Measurements from ENCODE around the gene SLC3A2. TPM values are rescaled to one million over a fixed set of nuclear protein-coding genes. Genes with fewer than 3 reads are reported as not detected.
"Not testable (repeated sequence)": the region's sequence is repeated elsewhere in the genome, so short reads cannot be mapped to it uniquely, and the experiment has no call there.

Gene SLC3A2
- total RNA-seq, 2 experiments from 2014 or later: 190 to 202 TPM

DNA sequence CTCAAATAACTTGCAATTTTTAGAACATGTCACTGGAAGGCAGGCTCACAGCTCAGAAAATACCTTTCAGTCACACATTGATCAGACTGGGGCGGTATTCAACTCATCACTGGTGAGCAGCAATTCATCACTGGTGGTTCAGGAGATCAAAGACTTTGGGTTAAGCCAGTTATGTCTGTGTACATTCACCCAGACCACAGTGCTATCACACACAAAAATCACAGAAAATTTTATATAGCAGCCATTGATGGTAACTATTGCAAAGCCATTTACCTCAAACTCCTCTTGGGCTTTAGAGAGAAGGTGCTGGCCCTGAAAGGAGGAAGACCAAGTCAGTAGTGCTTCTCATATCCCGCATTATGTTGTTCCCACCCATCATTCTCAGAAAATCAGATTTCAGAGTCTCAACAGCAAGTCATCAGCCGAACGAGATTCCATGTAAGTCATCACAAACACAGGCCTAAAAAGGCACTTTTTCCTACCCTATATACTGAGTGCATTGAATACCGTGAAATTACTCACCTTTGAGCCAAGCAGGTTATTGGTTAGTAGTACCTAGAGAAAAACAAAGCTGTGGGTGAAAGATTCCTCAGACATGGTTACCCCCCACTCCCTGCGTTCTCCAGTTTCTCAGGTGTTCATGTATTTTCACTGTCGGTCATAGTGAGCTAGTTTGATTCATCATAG, 27.3 kb upstream of the SLC3A2 start:
- POLR2A ChIA-PET: interaction anchor here (0.9 to 10.5 kb wide), 14 partner anchors 10 to 279 kb away, joined by 3 to 507 read pairs (median 24); partner anchors contain the start of genes C11orf98, CSKMT, EEF1G and EML3
- CTCF ChIA-PET: interaction anchor here (0.7 to 5.1 kb wide), 7 partner anchors 10 to 127 kb away, joined by 3 to 58 read pairs (median 4); partner anchors contain the start of genes HNRNPUL2, SLC3A2 and TMEM179B
- DNase-seq: no peak
- Mint-ChIP-seq H3K9me3 (ENCODE audit: insufficient read depth) (no peaks in the 10 kb centered on the region), H3K36me3 (ENCODE audit: low read depth) (peaks cover 52% of the 10 kb centered on the region), H3K4me3 (peak overlapping the region; percentile 99), H3K27me3 (ENCODE audit: low read depth) (no peaks in the 10 kb centered on the region), H3K4me1 (ENCODE audit: low read depth) (peaks cover 55% of the 10 kb centered on the region), H3K27ac (peak overlapping the region; percentile 98)
- ATAC-seq: no peak

DNA sequence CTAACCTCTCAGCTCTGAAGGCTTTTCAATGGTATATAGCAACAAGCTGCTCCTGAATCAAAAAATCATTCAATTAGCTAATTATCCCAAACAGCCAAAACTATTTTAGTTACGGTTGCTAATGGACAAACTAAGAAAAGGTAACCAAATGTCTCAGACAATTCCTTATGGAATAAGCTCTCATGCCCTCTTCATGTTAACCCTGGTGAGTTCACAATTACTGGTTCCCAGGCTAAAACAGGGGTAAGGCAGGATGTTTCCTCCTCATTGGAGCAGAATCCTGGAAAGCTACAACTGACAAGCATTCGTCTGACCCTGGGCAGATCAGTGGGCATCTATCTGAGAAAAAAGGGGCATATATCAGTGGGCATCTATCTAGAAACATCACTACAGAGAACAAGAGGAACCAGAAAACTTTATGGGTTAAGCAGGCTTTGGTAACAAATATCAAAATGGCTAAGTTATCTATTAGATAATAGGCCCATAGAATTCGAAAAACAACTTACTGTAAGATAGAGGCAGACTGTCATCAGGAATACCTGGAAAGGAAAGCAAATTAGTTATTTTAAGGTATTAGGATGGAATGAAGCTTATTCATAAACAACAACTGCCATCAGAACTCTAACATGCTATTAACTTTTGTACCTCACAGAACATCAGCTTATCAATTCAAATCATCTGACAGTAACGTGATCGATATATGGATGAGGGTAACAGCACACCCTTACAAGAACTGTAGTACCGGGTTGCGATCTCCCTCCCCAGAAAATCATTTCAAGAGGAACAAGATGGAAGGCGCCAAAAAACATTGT, 26.5 kb upstream of the SLC3A2 start:
- Mint-ChIP-seq H3K9me3 (ENCODE audit: insufficient read depth) (no peaks in the 10 kb centered on the region), H3K4me3 (peak overlapping the region; percentile 99), H3K4me1 (ENCODE audit: low read depth) (peaks cover 57% of the 10 kb centered on the region), H3K36me3 (ENCODE audit: low read depth) (peaks cover 52% of the 10 kb centered on the region), H3K27me3 (ENCODE audit: low read depth) (no peaks in the 10 kb centered on the region), H3K27ac (peak overlapping the region; percentile 98)
- DNase-seq: peak; percentile 45
- ChIA-PET POLR2A (interaction anchor here (0.9 to 10.5 kb wide), 29 partner anchors 11 to 299 kb away, joined by 3 to 507 read pairs (median 13); partner anchors contain the start of genes B3GAT3, C11orf98, CSKMT and EEF1G), CTCF (interaction anchor here (0.7 to 5.1 kb wide), 10 partner anchors 9 to 213 kb away, joined by 3 to 58 read pairs (median 4); partner anchors contain the start of genes HNRNPUL2, SLC3A2, STX5 and TMEM179B)
- no peak for ATAC-seq

DNA sequence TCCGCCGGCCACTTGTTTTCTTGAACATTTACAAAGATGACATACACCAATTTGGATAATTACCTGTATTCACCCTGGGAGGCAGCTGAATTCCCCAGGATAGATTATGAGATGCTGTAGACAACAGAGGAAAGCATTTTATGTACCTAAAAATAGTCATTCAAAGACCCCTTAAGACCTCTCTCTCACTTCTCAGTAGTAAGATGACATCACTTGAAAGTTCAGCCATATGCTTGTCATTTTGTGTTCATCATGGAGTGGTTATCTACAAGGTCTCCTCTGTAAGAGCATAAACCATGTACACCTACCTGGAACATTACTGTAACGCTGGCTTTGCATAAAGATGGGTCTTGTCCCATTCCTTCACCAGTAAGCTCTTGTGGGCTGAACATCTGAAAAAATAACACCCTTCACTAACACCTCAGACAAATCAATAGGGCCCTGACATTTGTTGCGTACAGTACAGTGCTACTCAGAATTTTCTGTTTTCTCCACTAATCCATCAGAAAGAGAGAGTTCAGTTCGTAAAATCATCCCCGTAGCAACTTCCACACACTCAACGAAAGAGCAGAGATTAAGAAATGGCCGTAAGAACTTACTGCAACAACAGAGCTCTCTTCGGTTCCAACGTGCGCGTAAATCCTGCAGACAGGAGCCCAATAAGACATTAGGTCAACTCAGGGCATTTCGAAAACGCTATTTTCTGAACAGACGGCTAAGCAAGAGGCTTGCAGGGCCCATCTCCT, 25.7 kb upstream of the SLC3A2 start:
- DNase-seq: no peak
- peaks cover 57% of the 10 kb centered on the region for H3K36me3 Mint-ChIP-seq (ENCODE audit: low read depth)

DNA sequence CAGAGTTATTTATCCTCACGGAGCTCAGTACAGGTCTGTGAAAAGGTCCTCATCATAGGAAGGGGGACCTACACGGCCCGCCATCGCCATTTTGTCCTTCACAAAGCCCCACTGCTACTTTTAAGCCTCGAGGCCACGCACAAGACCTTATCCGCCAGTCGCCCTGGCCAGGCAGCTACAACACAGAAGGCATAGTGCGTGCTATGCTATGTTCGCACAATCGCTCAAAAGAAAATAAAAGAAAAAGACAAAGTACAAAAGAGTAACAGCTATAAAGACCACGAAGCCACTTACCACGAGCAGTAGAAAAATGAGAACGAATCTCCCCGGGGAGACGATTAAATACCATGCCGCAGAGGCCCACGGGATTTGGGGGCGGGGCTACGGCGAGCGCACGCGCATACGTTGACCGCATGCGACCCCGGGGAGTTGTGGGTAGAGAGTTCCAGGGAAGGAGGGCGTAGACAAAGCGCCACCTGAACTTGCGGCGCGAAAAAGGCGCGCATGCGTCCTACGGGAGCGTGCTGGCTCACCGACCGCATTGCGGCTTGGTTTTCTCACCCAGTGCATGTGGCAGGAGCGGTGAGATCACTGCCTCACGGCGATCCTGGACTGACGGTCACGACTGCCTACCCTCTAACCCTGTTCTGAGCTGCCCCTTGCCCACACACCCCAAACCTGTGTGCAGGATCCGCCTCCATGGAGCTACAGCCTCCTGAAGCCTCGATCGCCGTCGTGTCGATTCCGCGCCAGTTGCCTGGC, 24.9 kb upstream of the SLC3A2 start:
- Mint-ChIP-seq H3K27ac (peak overlapping the region; percentile 98), H3K27me3 (ENCODE audit: low read depth) (no peaks in the 10 kb centered on the region), H3K4me1 (ENCODE audit: low read depth) (peaks cover 69% of the 10 kb centered on the region), H3K4me3 (peak overlapping the region; percentile 99), H3K36me3 (ENCODE audit: low read depth) (peaks cover 57% of the 10 kb centered on the region), H3K9me3 (ENCODE audit: insufficient read depth) (no peaks in the 10 kb centered on the region)
- ATAC-seq (peak; percentile 85), DNase-seq (peak; percentile 99)
- ChIA-PET POLR2A (interaction anchor here (0.7 to 10.5 kb wide), 51 partner anchors 10 to 927 kb away, joined by 3 to 507 read pairs (median 5); partner anchors contain the start of genes B3GAT3, C11orf98, CSKMT and EEF1G), CTCF (interaction anchor here (0.6 to 5.1 kb wide), 17 partner anchors 13 to 461 kb away, joined by 3 to 58 read pairs (median 4); partner anchors contain the start of genes HNRNPUL2, SLC3A2, TMEM179B and TMEM223)

More for the DNA sequence above, 25.7 kb upstream of the SLC3A2 start:
- ChIA-PET POLR2A (interaction anchor here (0.7 to 10.5 kb wide), 47 partner anchors 11 to 429 kb away, joined by 3 to 507 read pairs (median 6); partner anchors contain the start of genes B3GAT3, C11orf98, CSKMT and EEF1G), CTCF (interaction anchor here (0.6 to 5.1 kb wide), 11 partner anchors 12 to 263 kb away, joined by 3 to 58 read pairs (median 5); partner anchors contain the start of genes SLC3A2, STX5, TMEM179B and TUT1)
- Mint-ChIP-seq H3K4me1 (ENCODE audit: low read depth) (peaks cover 65% of the 10 kb centered on the region), H3K4me3 (peak overlapping the region; percentile 99), H3K27ac (peak overlapping the region; percentile 98), H3K9me3 (ENCODE audit: insufficient read depth) (no peaks in the 10 kb centered on the region), H3K27me3 (ENCODE audit: low read depth) (no peaks in the 10 kb centered on the region)
- no peak for ATAC-seq

DNA sequence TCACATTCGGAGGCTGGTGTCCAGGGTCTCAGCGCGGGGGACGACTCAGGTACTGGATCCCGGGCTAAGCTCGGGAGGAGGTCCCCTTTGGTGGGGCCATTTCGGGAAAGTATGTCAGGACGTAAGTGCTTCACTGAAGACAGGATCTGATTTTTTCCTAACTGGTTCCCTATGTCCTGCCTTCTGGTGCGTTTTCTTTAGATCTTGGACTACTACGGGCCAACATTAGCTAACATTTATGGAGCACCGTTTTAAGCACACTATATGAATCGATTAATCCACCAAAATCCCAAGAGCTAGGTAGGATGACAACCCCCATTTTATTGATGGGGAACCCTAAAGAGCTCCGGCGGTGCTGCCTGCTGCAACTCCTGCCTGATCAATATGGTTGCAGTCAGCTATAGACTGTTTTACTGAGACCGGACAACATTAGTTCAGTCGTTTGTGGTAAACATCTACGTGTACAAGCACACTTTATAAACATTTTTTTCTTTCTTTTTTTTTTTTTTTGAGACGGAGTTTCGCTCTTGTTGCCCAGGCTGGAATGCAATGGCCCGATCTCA, 24.3 kb upstream of the SLC3A2 start:
- DNase-seq (peak; percentile 42), ATAC-seq (no peak)
- CTCF ChIA-PET: interaction anchor here (0.7 to 5.1 kb wide), 14 partner anchors 16 to 462 kb away, joined by 3 to 58 read pairs (median 4); partner anchors contain the start of genes HNRNPUL2, SLC3A2, TMEM179B and TMEM223
- Mint-ChIP-seq H3K4me1 (ENCODE audit: low read depth) (peaks cover 73% of the 10 kb centered on the region), H3K36me3 (ENCODE audit: low read depth) (peaks cover 54% of the 10 kb centered on the region), H3K27ac (peak overlapping the region; percentile 98), H3K9me3 (ENCODE audit: insufficient read depth) (no peaks in the 10 kb centered on the region), H3K27me3 (ENCODE audit: low read depth) (no peaks in the 10 kb centered on the region), H3K4me3 (peak overlapping the region; percentile 99)
- POLR2A ChIA-PET: interaction anchor here (0.8 to 10.5 kb wide), 41 partner anchors 9 to 928 kb away, joined by 3 to 507 read pairs (median 6); partner anchors contain the start of genes B3GAT3, C11orf98, CSKMT and EEF1G

DNA sequence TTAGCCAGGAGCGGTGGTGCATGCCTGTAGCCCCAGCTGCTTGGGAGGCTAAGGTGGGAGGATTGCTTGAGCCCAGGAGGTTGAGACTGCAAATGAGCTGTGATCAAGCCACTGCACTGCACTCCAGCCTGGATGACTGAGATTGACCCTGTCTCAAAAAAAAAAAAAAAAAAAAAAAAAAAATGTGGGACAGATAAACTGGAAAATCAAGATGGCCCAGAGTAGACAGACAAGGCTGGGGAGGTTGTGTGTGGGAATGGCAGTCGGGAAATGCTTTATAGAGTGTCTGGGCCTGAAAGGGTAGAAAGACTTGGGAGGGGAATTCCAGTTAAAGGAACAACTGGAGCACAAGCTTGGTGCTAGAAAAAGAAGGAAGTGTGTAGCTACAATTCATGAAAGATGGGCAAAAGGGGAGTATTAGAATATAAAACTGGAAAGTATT, 23.1 kb upstream of the SLC3A2 start:
- POLR2A ChIA-PET: interaction anchor here (1.2 to 10.5 kb wide), 4 partner anchors 14 to 71 kb away, joined by 4 to 507 read pairs (median 54); partner anchors contain the start of genes SLC3A2, STX5 and WDR74
- Mint-ChIP-seq H3K4me1 (ENCODE audit: low read depth) (peaks cover 71% of the 10 kb centered on the region), H3K27me3 (ENCODE audit: low read depth) (no peaks in the 10 kb centered on the region), H3K4me3 (peak overlapping the region; percentile 99), H3K27ac (peak overlapping the region; percentile 32), H3K36me3 (ENCODE audit: low read depth) (peaks cover 44% of the 10 kb centered on the region), H3K9me3 (ENCODE audit: insufficient read depth) (no peaks in the 10 kb centered on the region)
- CTCF ChIA-PET: interaction anchor here (0.6 to 5.1 kb wide), 5 partner anchors 24 to 433 kb away, joined by 3 to 58 read pairs (median 5); partner anchors contain the start of genes TAF6L and TMEM179B
- no peak for ATAC-seq
- no peak for DNase-seq

DNA sequence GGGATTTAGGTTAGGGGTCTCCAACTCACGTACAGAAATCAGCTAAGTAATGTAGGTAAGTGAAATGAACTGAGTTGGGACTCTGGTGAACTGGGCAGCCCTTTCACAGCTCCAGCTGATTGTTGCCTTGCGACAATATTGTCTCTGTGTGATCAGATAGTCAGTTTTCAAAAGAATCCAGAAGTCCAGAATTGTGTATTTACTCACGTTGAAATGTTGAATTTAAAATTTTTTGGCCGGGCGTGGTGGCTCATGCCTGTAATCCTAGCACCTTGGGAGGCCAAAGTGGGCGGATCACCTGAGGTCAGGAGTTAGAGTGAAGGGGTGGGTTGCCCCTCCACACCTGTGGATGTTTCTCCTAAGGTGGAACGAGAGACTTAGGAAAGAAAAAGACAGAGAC, 22.5 kb upstream of the SLC3A2 start:
- ChIA-PET POLR2A (interaction anchor here (1.2 to 10.5 kb wide), 4 partner anchors 15 to 72 kb away, joined by 4 to 507 read pairs (median 54); partner anchors contain the start of genes SLC3A2, STX5 and WDR74), CTCF (interaction anchor here (0.6 to 5.1 kb wide), 5 partner anchors 24 to 434 kb away, joined by 3 to 58 read pairs (median 5); partner anchors contain the start of genes TAF6L and TMEM179B)
- peaks cover 69% of the 10 kb centered on the region for H3K4me1 Mint-ChIP-seq (ENCODE audit: low read depth)
- H3K27me3 Mint-ChIP-seq (ENCODE audit: low read depth): no peaks in the 10 kb centered on the region
- no peak for DNase-seq
- H3K4me3 Mint-ChIP-seq: peak overlapping the region; percentile 62
- H3K27ac Mint-ChIP-seq: peak overlapping the region; percentile 28
- ATAC-seq: no peak
- peaks cover 37% of the 10 kb centered on the region for H3K36me3 Mint-ChIP-seq (ENCODE audit: low read depth)
- H3K9me3 Mint-ChIP-seq (ENCODE audit: insufficient read depth): no peaks in the 10 kb centered on the region

DNA sequence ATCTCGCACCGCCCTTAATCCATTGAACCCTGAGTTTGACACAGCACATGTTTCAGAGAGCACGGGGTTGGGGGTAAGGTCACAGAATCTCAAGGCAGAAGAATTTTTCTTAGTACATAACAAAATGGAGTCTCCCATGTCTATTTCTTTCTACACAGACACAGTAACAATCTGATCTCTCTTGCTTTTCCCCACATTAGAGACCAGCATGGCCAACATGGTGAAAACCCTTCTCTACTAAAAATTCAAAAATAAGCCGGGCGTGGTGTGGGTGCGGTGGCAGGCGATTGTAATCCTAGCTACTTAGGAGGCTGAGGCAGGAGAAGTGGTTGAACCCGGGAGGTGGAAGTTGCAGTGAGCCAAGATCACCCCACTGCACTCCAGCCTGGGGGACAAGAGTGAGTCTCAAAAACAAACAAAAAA, 21.4 kb upstream of the SLC3A2 start:
- H3K27ac Mint-ChIP-seq: peak overlapping the region; percentile 24
- H3K27me3 Mint-ChIP-seq (ENCODE audit: low read depth); H3K9me3 Mint-ChIP-seq (ENCODE audit: insufficient read depth); H3K4me3 Mint-ChIP-seq; CTCF ChIA-PET; POLR2A ChIA-PET; DNase-seq; ATAC-seq: not testable (repeated sequence)
- peaks cover 66% of the 10 kb centered on the region for H3K4me1 Mint-ChIP-seq (ENCODE audit: low read depth)
- peaks cover 26% of the 10 kb centered on the region for H3K36me3 Mint-ChIP-seq (ENCODE audit: low read depth)

DNA sequence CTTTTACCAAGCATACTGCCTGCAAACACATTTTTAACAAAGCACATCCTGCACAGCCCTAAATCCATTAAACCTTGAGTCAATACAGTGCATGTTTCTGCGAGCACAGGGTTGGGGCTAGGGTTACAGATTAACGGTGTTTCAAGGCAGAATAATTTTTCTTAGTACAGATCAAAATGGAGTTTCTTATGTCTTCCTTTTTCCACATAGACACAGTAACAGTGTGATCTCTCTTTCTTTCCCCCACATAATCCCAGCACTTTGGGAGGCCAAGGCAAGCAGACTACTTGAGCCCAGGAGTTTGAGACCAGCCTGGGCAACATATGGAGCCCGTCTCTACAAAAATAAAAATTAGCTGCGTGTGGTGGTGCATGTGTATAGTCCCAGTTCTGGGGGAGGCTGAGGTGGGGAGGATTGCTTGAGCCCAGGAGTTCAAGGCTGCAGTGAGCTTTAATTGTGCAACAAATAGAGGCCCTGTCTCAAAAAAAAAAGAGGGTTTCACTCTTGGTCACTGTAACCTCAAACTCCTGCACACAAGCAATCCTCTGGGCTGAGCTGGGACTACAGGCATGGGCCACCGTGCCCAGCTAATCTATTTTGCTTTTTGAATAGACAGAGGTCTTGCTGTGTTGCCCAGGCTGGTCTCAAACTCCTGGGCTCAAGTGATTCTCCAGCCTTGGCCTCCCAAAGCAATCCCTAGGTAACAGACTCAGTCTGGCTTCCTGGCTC, 19.7 kb upstream of the SLC3A2 start:
- DNase-seq (no peak), ATAC-seq (no peak)
- ChIA-PET CTCF (interaction anchor here (0.8 to 5.0 kb wide), 9 partner anchors 14 to 240 kb away, joined by 3 to 80 read pairs (median 4); partner anchors contain the start of genes NXF1, POLR2G and TMEM179B), POLR2A (interaction anchor here (1.1 to 5.9 kb wide), 5 partner anchors 9 to 75 kb away, joined by 3 to 68 read pairs (median 5); partner anchors contain the start of genes SLC3A2, TMEM179B and WDR74)
- peak overlapping the region; percentile 67 for H3K27ac Mint-ChIP-seq
- H3K27me3 Mint-ChIP-seq (ENCODE audit: low read depth): no peaks in the 10 kb centered on the region
- H3K4me3 Mint-ChIP-seq: no peak overlapping the region
- H3K9me3 Mint-ChIP-seq (ENCODE audit: insufficient read depth): no peaks in the 10 kb centered on the region
- peaks cover 10% of the 10 kb centered on the region for H3K36me3 Mint-ChIP-seq (ENCODE audit: low read depth)
- H3K4me1 Mint-ChIP-seq (ENCODE audit: low read depth): peaks cover 63% of the 10 kb centered on the region
